Esophagus mucosa (tissue), 1 donor: ENCODE results near the gene TOP1. TPM values are rescaled to one million over a fixed set of nuclear protein-coding genes. Genes with fewer than 3 reads are reported as not detected.
"Not testable (repeated sequence)": the region's sequence is repeated elsewhere in the genome, so short reads cannot be mapped to it uniquely, and the experiment has no call there.

Experiments
- ATAC-seq: fragments of 200-7000 bp; cut with Tn5 transposase; one replicate; pipeline ENCODE4 v1.9.1; 2020
- total RNA-seq: library from RNA; stranded (reverse); gene quantifications from one replicate; pipeline ENCODE4 v1.2.4, GENCODE V29; 2023
- donor health status: DM: yes; HTN: yes; CAD: no.

Gene TOP1
- total RNA-seq, 1 donor from 2014 or later = 36.6 TPM

DNA sequence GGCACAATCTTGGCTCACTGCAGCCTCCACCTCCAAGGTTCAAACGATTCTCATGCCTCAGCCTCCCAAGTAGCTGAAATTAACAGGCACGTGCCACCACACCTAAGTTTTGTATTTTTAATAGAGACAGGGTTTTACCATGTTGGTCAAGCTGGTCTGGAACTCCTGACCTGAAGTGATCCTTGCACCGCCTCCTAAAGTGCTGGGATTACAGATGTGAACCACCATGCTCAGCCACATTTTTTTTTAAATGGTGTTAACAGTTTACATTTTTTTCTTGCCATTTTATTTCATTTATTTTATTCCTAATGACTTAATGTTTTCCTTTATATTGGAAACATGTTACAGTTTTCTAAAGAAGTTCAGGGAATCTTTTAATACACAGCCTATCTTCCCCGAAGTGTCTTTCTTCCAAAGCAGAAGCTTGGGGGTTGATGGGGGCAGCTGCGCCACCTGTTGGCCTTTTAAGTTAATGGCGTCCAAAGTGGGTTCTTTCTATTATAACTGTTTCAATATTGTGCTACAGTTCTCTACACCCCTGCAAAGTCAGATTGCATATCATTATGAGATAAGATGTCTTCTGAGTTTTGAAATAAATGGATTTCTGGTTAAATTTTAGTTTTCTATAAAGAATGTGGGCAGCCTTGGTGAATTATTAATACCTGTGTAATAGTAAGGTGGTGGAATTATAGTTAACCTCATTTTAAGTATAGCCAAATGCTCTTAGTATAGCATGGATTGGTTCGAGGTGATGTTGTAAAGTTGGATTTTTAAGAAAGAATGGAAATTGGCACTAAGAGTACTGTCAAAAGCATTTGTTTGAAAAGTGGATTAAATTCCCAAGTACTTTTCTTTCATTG lies 66.7 kb downstream of the TOP1 start:
- peak; percentile 42 for ATAC-seq

- no peak for ATAC-seq
These were observed 70.2 kb downstream of the TOP1 start for GRCh38 chr20:41098703-41099250.

- ATAC-seq = no peak
These were observed 71.4 kb downstream of the TOP1 start for GRCh38 chr20:41100001-41100480.

GRCh38 chr20:41101660-41102059 lies 73.0 kb downstream of the TOP1 start:
- no peak for ATAC-seq

DNA sequence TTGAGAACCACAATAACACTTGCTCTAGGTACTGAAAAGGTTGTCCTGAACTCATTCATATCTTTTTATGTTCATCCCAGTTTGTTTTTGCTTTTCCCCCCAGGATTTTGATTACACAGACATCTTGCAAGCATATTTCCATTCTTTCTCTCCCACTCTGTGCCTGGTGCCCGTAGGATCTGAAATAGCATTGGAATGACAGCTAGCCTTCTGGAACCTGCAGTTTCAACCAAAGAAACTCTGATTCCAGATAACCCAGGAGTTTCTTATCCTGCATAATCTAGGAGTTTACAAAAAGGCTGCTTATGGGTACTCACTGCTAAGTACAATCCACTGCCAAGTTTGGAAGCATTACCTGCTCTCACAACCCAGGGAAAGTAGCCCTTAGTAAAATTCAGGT lies 79.9 kb downstream of the TOP1 start:
- no peak for ATAC-seq

GRCh38 chr20:41110012-41110411 lies 81.4 kb downstream of the TOP1 start:
- ATAC-seq = no peak

DNA sequence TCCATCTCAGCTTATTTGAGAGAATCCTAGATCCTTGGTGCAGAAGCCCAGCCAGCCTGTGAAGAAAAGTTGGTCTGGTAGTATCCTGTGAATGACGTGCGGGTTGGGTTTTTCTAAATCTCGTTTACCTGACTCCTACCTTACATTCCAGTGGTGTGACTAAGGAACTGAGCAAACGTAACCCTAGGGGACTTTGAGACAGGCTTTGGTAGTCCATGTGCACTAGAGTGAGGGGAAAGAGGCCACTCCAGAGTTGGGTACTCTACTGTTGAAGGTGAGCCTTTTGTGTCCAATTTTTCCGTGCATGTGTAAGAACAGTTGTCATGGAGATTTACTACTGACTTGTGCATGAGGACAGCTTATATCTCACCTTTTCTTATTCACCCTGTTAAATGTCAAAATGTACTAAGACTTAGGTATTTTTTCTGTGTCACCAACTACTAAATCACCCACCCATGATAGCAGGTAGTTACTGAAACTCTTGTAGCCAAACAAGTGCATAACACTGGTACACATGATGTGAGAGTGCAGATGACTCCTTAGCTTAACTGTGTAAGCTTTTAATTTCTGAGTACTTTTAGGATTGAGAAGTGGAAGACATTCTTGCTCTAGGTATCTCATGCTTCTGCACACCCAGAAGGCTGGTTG lies 82.4 kb downstream of the TOP1 start:
- ATAC-seq = peak; percentile 18

- no peak for ATAC-seq
These were observed 82.9 kb downstream of the TOP1 start for GRCh38 chr20:41111578-41111951.

- no peak for ATAC-seq
These were observed 87.8 kb downstream of the TOP1 start for GRCh38 chr20:41116282-41116956.

- not testable (repeated sequence) for ATAC-seq
These were observed 89.5 kb downstream of the TOP1 start for GRCh38 chr20:41118159-41118558.

DNA sequence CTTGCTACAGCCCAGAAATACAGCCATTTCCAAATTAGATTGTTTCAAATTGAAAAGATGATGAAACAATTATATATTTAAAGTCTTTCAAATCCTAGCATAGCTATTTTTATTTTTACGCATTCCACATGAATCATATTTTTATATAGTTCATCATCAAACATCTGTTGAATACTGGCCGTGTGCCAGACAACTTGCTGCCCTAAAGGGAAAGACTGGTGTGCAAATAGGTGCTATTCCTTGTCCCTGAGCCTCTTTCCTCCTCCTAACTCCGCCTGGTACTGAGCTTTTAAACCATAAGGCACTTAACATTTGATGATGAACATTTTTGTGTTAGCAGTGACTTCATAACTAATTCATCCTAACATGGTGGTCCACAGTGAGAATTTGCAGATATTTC lies 90.0 kb downstream of the TOP1 start:
- ATAC-seq = no peak

DNA sequence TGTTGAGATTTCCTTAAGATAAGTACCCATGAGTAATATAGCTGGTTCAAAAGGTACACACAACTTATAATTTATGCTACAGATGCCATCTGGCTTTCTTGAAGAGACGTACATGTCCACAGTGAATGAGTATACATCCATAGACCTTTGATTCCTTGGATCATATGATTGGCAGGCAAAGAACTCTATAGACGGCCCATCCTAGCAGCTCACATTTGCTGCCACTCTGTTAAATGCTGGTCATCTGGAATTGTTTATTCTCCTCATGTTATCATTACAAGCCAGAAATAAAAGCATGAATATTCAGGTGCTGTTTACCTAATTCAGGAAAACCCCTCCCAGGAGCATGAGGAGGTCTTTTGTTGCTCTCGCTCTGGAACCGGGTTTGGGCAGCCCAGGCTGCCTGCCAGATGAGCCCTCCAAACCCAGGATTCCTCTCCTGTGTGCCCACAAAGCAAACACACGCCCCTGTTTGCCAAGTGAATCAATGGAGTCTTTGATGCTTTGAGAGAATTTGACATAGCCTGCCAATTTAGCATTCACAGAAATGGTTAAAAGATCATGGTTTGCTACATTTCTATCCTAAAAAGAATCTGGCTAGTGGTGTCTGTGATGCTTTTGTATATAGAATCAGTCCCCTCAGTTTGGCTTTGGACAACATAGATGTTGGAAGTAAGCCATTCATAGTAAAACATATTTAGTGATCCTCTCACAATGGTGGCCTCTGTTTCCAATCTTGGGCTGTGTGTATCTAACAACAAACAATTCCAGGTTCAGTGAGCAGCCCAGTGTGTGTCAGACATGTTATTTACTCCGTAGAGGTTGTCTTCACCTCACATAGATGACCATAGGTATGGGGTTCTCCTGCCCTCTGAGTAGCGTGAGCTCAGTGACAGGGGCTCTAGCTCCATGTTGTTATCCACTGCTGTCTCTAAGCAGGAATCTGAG lies 91.3 kb downstream of the TOP1 start:
- ATAC-seq = no peak

- ATAC-seq = no peak
These were observed 92.8 kb downstream of the TOP1 start for GRCh38 chr20:41121399-41121798.

- ATAC-seq = no peak
These were observed 95.0 kb downstream of the TOP1 start for GRCh38 chr20:41123631-41124030.

- no peak for ATAC-seq
These were observed 96.0 kb downstream of the TOP1 start for GRCh38 chr20:41124451-41125094.

- ATAC-seq = no peak
These were observed 97.2 kb downstream of the TOP1 start for GRCh38 chr20:41125530-41126457.

- no peak for ATAC-seq
These were observed 98.1 kb downstream of the TOP1 start for GRCh38 chr20:41126719-41127118.

DNA sequence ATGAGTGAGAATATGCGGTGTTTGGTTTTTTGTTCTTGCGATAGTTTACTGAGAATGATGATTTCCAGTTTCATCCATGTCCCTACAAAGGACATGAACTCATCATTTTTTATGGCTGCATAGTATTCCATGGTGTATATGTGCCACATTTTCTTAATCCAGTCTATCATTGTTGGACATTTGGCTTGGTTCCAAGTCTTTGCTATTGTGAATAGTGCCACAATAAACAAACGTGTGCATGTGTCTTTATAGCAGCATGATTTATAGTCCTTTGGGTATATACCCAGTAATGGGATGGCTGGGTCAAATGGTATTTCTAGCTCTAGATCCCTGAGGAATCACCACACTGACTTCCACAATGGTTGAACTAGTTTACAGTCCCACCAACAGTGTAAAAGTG lies 99.7 kb downstream of the TOP1 start:
- not testable (repeated sequence) for ATAC-seq

GRCh38 chr20:41131594-41132387 lies 103.2 kb downstream of the TOP1 start:
- ATAC-seq = no peak
